ENCODE results near the gene CT45A6.
"Not testable (repeated sequence)": the region's sequence is repeated elsewhere in the genome, so short reads cannot be mapped to it uniquely, and the experiment has no call there.

CT45A6 gene

GRCh38 chrX:135802687-135803086, at the start of gene CT45A6:
CT45A6 (minus strand) TSS chrX:135802787; CDS start chrX:135798993, 3,794 bp downstream.
- not testable (repeated sequence) for DNase-seq (ENCODE audit: extremely low read depth, low read depth)

GRCh38 chrX:135837180-135837579, 34.6 kb upstream of the CT45A6 start, which contains the start of gene CT45A7:
CT45A7 (minus strand) TSS chrX:135837280; CDS start chrX:135833533, 3,747 bp downstream.
- DNase-seq (ENCODE audit: extremely low read depth, low read depth): not testable (repeated sequence)

GRCh38 chrX:135819912-135820311, 17.3 kb upstream of the CT45A6 start, which contains the start of gene CT45A2:
CT45A2 (minus strand) TSS chrX:135820012; CDS start chrX:135816265, 3,747 bp downstream.
- DNase-seq (ENCODE audit: extremely low read depth, low read depth): not testable (repeated sequence)

GRCh38 chrX:135785403-135785802, 17.2 kb downstream of the CT45A6 start, which contains the start of gene CT45A5:
CT45A5 (minus strand) TSS chrX:135785503; CDS start chrX:135781729, 3,774 bp downstream.
- not testable (repeated sequence) for DNase-seq (ENCODE audit: extremely low read depth, low read depth)

GRCh38 chrX:135768091-135768490, 34.5 kb downstream of the CT45A6 start, which contains the start of gene CT45A3:
CT45A3 (minus strand) TSS chrX:135768191; CDS start chrX:135764444, 3,747 bp downstream.
- not testable (repeated sequence) for DNase-seq (ENCODE audit: extremely low read depth, low read depth)

GRCh38 chrX:135744739-135745138, 57.8 kb downstream of the CT45A6 start:
- DNase-seq (ENCODE audit: extremely low read depth, low read depth): not testable (repeated sequence)
